Mammary epithelial cell (primary cell): Measurements from ENCODE around the gene GFOD1.

ENCODE experiments used
- EZH2 ChIP-seq: IDR thresholded peaks from 2 replicates; pipeline ENCODE4 v1.6.1; 2012; ENCODE audit warnings: low read length, inconsistent platforms, borderline replicate concordance
- TF ChIP-seq, protein P1 (sequence below), 2 donors: IDR thresholded peaks in 1 of 2; conservative IDR thresholded peaks in 1 of 2; 2 replicates each; pipeline ENCODE4 v1.5.1; 2011 to 2012; ENCODE audit warnings: inconsistent platforms in 2 of 2, low read length in 2 of 2, mild to moderate bottlenecking in 2 of 2, control low read depth in 1 of 2, low read depth in 1 of 2; ENCODE audit not compliant: insufficient read depth in 1 of 2; ENCODE audit errors: extremely low read depth in 1 of 2

DNA sequence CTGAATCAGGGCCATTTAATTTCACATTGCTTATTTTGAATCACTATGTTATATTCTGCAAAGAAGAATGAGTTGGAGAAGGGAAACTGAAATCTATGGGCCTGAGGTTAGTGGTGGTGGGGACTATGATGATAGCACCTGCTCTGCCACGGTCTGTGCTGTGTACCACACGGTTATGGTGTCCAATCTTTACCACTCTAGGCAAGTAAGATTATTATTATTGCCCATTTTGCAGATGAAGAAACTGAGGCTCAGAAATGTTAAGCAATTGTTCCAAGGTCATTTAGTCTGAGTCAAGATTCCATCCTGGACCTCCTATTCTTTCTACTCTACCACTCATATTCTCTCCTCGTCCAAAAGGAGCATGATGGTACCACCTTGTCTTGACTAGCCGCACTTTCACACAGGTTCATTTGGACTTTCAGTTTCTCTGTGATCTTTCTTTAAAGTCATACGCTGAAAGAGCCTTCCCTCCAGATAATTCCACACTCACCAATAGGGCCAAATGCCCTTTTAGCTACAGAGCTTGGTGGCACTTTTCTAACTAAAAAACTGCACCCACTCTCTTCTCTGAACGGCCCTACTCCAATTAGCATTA lies 56.2 kb downstream of the GFOD1 start:
- TF ChIP-seq, protein P1, sequence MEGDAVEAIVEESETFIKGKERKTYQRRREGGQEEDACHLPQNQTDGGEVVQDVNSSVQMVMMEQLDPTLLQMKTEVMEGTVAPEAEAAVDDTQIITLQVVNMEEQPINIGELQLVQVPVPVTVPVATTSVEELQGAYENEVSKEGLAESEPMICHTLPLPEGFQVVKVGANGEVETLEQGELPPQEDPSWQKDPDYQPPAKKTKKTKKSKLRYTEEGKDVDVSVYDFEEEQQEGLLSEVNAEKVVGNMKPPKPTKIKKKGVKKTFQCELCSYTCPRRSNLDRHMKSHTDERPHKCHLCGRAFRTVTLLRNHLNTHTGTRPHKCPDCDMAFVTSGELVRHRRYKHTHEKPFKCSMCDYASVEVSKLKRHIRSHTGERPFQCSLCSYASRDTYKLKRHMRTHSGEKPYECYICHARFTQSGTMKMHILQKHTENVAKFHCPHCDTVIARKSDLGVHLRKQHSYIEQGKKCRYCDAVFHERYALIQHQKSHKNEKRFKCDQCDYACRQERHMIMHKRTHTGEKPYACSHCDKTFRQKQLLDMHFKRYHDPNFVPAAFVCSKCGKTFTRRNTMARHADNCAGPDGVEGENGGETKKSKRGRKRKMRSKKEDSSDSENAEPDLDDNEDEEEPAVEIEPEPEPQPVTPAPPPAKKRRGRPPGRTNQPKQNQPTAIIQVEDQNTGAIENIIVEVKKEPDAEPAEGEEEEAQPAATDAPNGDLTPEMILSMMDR (conservative IDR thresholded peaks at IDR 0.05 in 1 of 2, IDR thresholded peaks at IDR 0.05 in 1 of 2; ENCODE audit: extremely low read depth in 1 of 2, insufficient read depth in 1 of 2, low read depth in 1 of 2, low read length in 2 of 2): no peak
- no peak for TF ChIP-seq EZH2
